B cell (primary cell): ENCODE data around the gene MBP. TPM values are rescaled to one million over a fixed set of nuclear protein-coding genes. Genes with fewer than 3 reads are reported as not detected.

Source experiments
- ATAC-seq: fragments of 200-7000 bp; cut with Tn5 transposase; one replicate; pipeline ENCODE4 v1.10.0; 2021; ENCODE audit warnings: low read depth, mild to moderate bottlenecking, moderate number of reproducible peaks, moderate library complexity
- CTCF ChIA-PET: fragments of 350-600 bp; sonication (Branson Sonifier 250); formaldehyde crosslinking; loops from one replicate; lab custom pipeline; 2021; ENCODE audit warnings: antibody characterized with exemption, inconsistent platforms; lab: Charles Lee
- POLR2A ChIA-PET: fragments of 350-600 bp; sonication (Branson Sonifier 250); formaldehyde crosslinking; loops from one replicate; lab custom pipeline; 2021; ENCODE audit warnings: antibody characterized with exemption; lab: Charles Lee
- DNase-seq: peaks from one replicate; pipeline ENCODE4 v3.0.0; 2013
- H2AFZ ChIP-seq: 2 replicates; pipeline ENCODE4 v1.6.1; 2012; ENCODE audit warnings: mild to moderate bottlenecking, low read depth, low read length; ENCODE audit not compliant: insufficient read depth, poor library complexity, severe bottlenecking
- H3K27ac ChIP-seq, 2 donors: 1 replicate in 1 of 2; 2 replicates in 1 of 2; pipeline ENCODE4 v1.5.1; 2012 to 2013; ENCODE audit warnings: low read length in 2 of 2, mild to moderate bottlenecking in 2 of 2, moderate library complexity in 1 of 2
- H3K27me3 ChIP-seq, 4 experiments: fragments of 200-600 bp in 1 of 4; sonication (generic) in 1 of 4; replicated peaks in 1 of 4; 1 replicate in 2 of 4; 2 replicates in 2 of 4; pipeline versions ENCODE4 v1.6.1 to v1.7.0; 2013 to 2016; ENCODE audit warnings: low read length in 3 of 4, mild to moderate bottlenecking in 2 of 4, mixed read lengths in 1 of 4, moderate library complexity in 1 of 4; ENCODE audit not compliant: insufficient read depth in 4 of 4, control insufficient read depth in 3 of 4; ENCODE audit errors: control extremely low read depth in 1 of 4
- H3K36me3 ChIP-seq, 2 experiments: replicated peaks in 1 of 2; 1 replicate in 1 of 2; 2 replicates in 1 of 2; pipeline versions ENCODE4 v1.6.1 to v1.7.1; 2013; ENCODE audit warnings: low read length in 1 of 2; ENCODE audit not compliant: insufficient read depth in 2 of 2, control insufficient read depth in 1 of 2; ENCODE audit errors: control extremely low read depth in 1 of 2, extremely low read depth in 1 of 2
- H3K4me1 ChIP-seq, 2 donors: fragments of 200-600 bp in 1 of 2; sonication (generic) in 1 of 2; 1 replicate in 1 of 2; 2 replicates in 1 of 2; pipeline versions ENCODE4 v1.5.1 to v1.6.1; 2013 to 2017; ENCODE audit warnings: low read length in 2 of 2; ENCODE audit not compliant: control insufficient read depth in 2 of 2, insufficient read depth in 2 of 2
- H3K4me2 ChIP-seq: replicated peaks from 2 replicates; pipeline ENCODE3; 2012; ENCODE audit warnings: mild to moderate bottlenecking, low read depth, low read length; ENCODE audit not compliant: poor library complexity, severe bottlenecking
- H3K4me3 ChIP-seq, 5 experiments: fragments of 200-600 bp in 1 of 5; sonication (generic) in 1 of 5; 1 replicate in 3 of 5; 2 replicates in 2 of 5; pipeline versions ENCODE4 v1.5.1 to v1.7.0; 2011 to 2016; ENCODE audit warnings: low read length in 4 of 5, mild to moderate bottlenecking in 4 of 5, low read depth in 2 of 5, control low read depth in 1 of 5, moderate library complexity in 1 of 5; ENCODE audit not compliant: insufficient read depth in 1 of 5; ENCODE audit errors: control extremely low read depth in 1 of 5, extremely low read depth in 1 of 5
- H3K79me2 ChIP-seq: fragments of 200-600 bp; sonication (generic); one replicate; pipeline ENCODE4 v1.6.0; 2016; ENCODE audit warnings: low read length; ENCODE audit not compliant: control insufficient read depth, insufficient read depth
- H3K9ac ChIP-seq: fragments of 200-600 bp; sonication (generic); 2 replicates; pipeline ENCODE4 v1.6.1; 2017; ENCODE audit warnings: mild to moderate bottlenecking, low read length, moderate library complexity
- H3K9me3 ChIP-seq, 3 donors: one replicate each; pipeline versions ENCODE4 v1.6.1 to v1.7.1; 2013; ENCODE audit warnings: low read length in 2 of 3; ENCODE audit not compliant: control insufficient read depth in 2 of 3, insufficient read depth in 1 of 3; ENCODE audit errors: control extremely low read depth in 1 of 3
- H4K20me1 ChIP-seq: 2 replicates; pipeline ENCODE4 v1.6.0; 2012; ENCODE audit warnings: mild to moderate bottlenecking, low read length; ENCODE audit not compliant: insufficient read depth, control insufficient read depth, poor library complexity, severe bottlenecking
- H3K27ac Mint-ChIP-seq: one replicate; pipeline ENCODE4 v1.8.0; 2021; ENCODE audit warnings: mixed read lengths
- H3K27me3 Mint-ChIP-seq: one replicate; pipeline ENCODE4 v1.8.0; 2021; ENCODE audit warnings: mixed read lengths
- H3K4me1 Mint-ChIP-seq: one replicate; pipeline ENCODE4 v1.8.0; 2021; ENCODE audit warnings: mixed read lengths
- H3K4me3 Mint-ChIP-seq: one replicate; pipeline ENCODE4 v1.8.0; 2021; ENCODE audit warnings: mixed read lengths
- H3K9me3 Mint-ChIP-seq: one replicate; pipeline ENCODE4 v1.8.0; 2022; ENCODE audit warnings: mixed read lengths; ENCODE audit not compliant: insufficient read depth
- CTCF ChIP-seq: fragments of 200-600 bp; IDR thresholded peaks from one replicate; pipeline ENCODE4 v1.8.0; 2022; ENCODE audit warnings: antibody characterized with exemption, mild to moderate bottlenecking
- EZH2 ChIP-seq: IDR thresholded peaks from 2 replicates; pipeline ENCODE4 v1.6.1; 2012; ENCODE audit warnings: borderline replicate concordance, low read depth, mild to moderate bottlenecking, moderate library complexity, low read length; ENCODE audit not compliant: insufficient read depth, poor library complexity, severe bottlenecking
- WGBS: methylation state at CpG from one replicate; pipeline ENCODE4 v1.1.5; 2013; ENCODE audit warnings: missing lambda C conversion rate; ENCODE audit not compliant: insufficient coverage; 5-methylcytosine and 5-hydroxymethylcytosine counted together
- intact Hi-C: fragments of 100-400 bp; cut with micrococcal nuclease; formaldehyde crosslinking; loops from one replicate; pipeline ENCODE4 v1.10.0; 2022
- polyA plus RNA-seq: library from polyadenylated mRNA; depleted of rRNA; stranded (reverse); fragments of >200 nt; gene quantifications from 2 replicates; pipeline ENCODE4 v1.2.3, GENCODE V29; 2012
- total RNA-seq, 2 donors: library from RNA; stranded (reverse); fragments of 120-200 nt in 1 of 2; gene quantifications; 1 replicate in 1 of 2; 2 replicates in 1 of 2; pipeline versions ENCODE4 v1.2.3 to v1.2.4, GENCODE V29; 2013 to 2022

MBP gene
- total and polyA plus RNA-seq, 2 donors (not counting 1 experiment from before 2014, with no cell fraction given), result 30.1 to 192 TPM

GRCh38 chr18:77088963-77089722 is 43.4 kb downstream of the MBP start:
- Mint-ChIP-seq H3K9me3 (no peaks in the 10 kb centered on the region), H3K27ac (peak overlapping the region; percentile 65), H3K4me1 (peaks cover 53% of the 10 kb centered on the region), H3K27me3 (no peaks in the 10 kb centered on the region), H3K4me3 (no peak overlapping the region)
- H3K9me3 ChIP-seq, result peaks cover 0 to 8% (median 0%) of the 10 kb centered on the region in 3 donors
- no peak overlapping the region for H3K4me3 ChIP-seq
- intact Hi-C loops, result no loop called here
- DNase-seq (no peak), ATAC-seq (peak; percentile 36)
- no peak overlapping the region for H3K4me2 ChIP-seq
- CTCF ChIA-PET, result no interaction called here
- H4K20me1 ChIP-seq, result peaks cover 56% of the 10 kb centered on the region
- peaks cover 0 to 12% of the 10 kb centered on the region in 2 donors for H3K4me1 ChIP-seq
- H3K9ac ChIP-seq, result no peak overlapping the region
- peaks cover 0 to 23% of the 10 kb centered on the region in 2 experiments for H3K36me3 ChIP-seq
- POLR2A ChIA-PET, result interaction anchor here (1.2 kb wide), 1 partner anchor 27 kb away, joined by 3 read pairs; no protein-coding TSS in a partner anchor
- H2AFZ ChIP-seq, result no peak overlapping the region
- no peaks in the 10 kb centered on the region for H3K27me3 ChIP-seq
- TF ChIP-seq CTCF, result no peak
- no peak for TF ChIP-seq EZH2
- peak overlapping the region in 1 of 2 donors; percentile 16 for H3K27ac ChIP-seq
- 84% methylated on average over 13 of the region's 14 CpGs for WGBS
- H3K79me2 ChIP-seq, result peaks cover 90% of the 10 kb centered on the region
